GM10266 (cell line): ENCODE results near the gene MXRA8.
A peak's percentile ranks its signal among the peaks of the same experiment; 100 is the strongest.

ENCODE experiments used
- DNase-seq: peaks from one replicate; pipeline ENCODE4 v3.0.0; 2012; ENCODE audit errors: extremely low spot score
- CTCF ChIP-seq: IDR thresholded peaks from 2 replicates; pipeline ENCODE4 v1.5.1; 2012; ENCODE audit warnings: mild to moderate bottlenecking, low read depth; ENCODE audit not compliant: control insufficient read depth, insufficient read depth; ENCODE audit errors: missing control alignments

Gene MXRA8

GRCh38 chr1:1402072-1402900, 43.9 kb upstream of the MXRA8 start:
- no peak for DNase-seq
- TF ChIP-seq CTCF: peak; percentile 59

GRCh38 chr1:1401457-1402010, 43.2 kb upstream of the MXRA8 start:
- no peak for DNase-seq
- TF ChIP-seq CTCF: no peak

GRCh38 chr1:1400576-1401456, 42.5 kb upstream of the MXRA8 start:
- DNase-seq: no peak
- no peak for TF ChIP-seq CTCF

GRCh38 chr1:1399872-1400575, 41.7 kb upstream of the MXRA8 start:
- no peak for TF ChIP-seq CTCF
- DNase-seq: no peak

- TF ChIP-seq CTCF: peak; percentile 38
- peak; percentile 99 for DNase-seq
Measured at GRCh38 chr1:1399187-1399871, 41.0 kb upstream of the MXRA8 start, which contains the start of gene CCNL2. Gene CCNL2 (minus strand): TSS chr1:1399335. CDS start chr1:1399306, 29 bp downstream.

GRCh38 chr1:1398677-1399186, 40.4 kb upstream of the MXRA8 start:
- TF ChIP-seq CTCF: no peak
- no peak for DNase-seq
